ENCODE data around the gene RPL9.

DNA sequence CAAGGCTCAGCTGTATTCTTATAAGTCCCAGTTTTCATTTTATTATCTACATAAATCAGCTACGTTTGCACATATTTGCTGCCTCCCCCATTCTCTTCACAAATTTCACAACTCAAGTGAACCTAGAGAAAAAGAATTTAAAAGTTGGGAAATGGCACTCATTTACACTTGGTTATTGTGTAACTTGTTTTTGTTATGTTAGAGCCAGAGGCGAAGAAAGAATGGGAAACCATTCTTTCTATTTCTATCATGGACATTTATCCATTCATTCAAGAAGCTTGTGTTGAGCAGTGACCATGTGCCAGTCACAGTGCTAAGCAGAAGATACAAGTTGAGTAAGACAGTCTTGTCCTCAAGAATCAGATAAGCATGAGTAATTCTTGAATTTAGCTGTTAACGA lies 13.7 kb upstream of the RPL9 start:
- no peak for TF ChIP-seq EZH2 (IDR thresholded peaks at IDR 0.05; ENCODE audit: borderline replicate concordance, low read length)
- TF ChIP-seq, protein P1, sequence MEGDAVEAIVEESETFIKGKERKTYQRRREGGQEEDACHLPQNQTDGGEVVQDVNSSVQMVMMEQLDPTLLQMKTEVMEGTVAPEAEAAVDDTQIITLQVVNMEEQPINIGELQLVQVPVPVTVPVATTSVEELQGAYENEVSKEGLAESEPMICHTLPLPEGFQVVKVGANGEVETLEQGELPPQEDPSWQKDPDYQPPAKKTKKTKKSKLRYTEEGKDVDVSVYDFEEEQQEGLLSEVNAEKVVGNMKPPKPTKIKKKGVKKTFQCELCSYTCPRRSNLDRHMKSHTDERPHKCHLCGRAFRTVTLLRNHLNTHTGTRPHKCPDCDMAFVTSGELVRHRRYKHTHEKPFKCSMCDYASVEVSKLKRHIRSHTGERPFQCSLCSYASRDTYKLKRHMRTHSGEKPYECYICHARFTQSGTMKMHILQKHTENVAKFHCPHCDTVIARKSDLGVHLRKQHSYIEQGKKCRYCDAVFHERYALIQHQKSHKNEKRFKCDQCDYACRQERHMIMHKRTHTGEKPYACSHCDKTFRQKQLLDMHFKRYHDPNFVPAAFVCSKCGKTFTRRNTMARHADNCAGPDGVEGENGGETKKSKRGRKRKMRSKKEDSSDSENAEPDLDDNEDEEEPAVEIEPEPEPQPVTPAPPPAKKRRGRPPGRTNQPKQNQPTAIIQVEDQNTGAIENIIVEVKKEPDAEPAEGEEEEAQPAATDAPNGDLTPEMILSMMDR (conservative IDR thresholded peaks at IDR 0.05 in 1 of 2, IDR thresholded peaks at IDR 0.05 in 1 of 2; ENCODE audit: extremely low read depth in 1 of 2, insufficient read depth in 1 of 2, low read depth in 1 of 2, low read length in 2 of 2) = no peak
